OCI-LY3 (cell line): ENCODE data around the gene LDLRAD4.

ENCODE experiments used
- H2AFZ ChIP-seq: fragments of 200-600, 300-600 bp; shearing (Covaris generic); 2 replicates; pipeline ENCODE4 v1.6.0; 2014; ENCODE audit warnings: antibody characterized with exemption, low read depth, low read length
- H3K27ac ChIP-seq: fragments of 200-600, 300-600 bp; sonication (generic); 2 replicates; pipeline ENCODE4 v1.5.1; 2014; ENCODE audit warnings: mild to moderate bottlenecking, low read length, moderate library complexity, mixed read lengths
- H3K27me3 ChIP-seq: fragments of 200-600, 300-600 bp; sonication (generic); 2 replicates; pipeline ENCODE4 v1.6.1; 2014; ENCODE audit warnings: low read depth, low read length, mixed read lengths
- H3K36me3 ChIP-seq: fragments of 200-600, 300-600 bp; sonication (generic); replicated peaks from 2 replicates; pipeline ENCODE3; 2014; ENCODE audit warnings: low read depth, low read length, mixed read lengths
- H3K4me1 ChIP-seq: fragments of 300-600, 200-600 bp; sonication (generic); 2 replicates; pipeline ENCODE4 v1.6.1; 2014; ENCODE audit warnings: low read length, mixed read lengths
- H3K4me2 ChIP-seq: fragments of 200-600, 300-600 bp; sonication (generic); 2 replicates; pipeline ENCODE4 v1.6.1; 2014; ENCODE audit warnings: low read length, mixed read lengths
- H3K4me3 ChIP-seq: fragments of 300-600, 200-600 bp; sonication (generic); 2 replicates; pipeline ENCODE4 v1.5.1; 2014; ENCODE audit warnings: antibody characterized with exemption, mild to moderate bottlenecking, low read length, moderate library complexity
- H3K79me2 ChIP-seq: fragments of 300-600, 200-600 bp; shearing (Covaris generic); 2 replicates; pipeline ENCODE4 v1.6.1; 2014; ENCODE audit warnings: mild to moderate bottlenecking, low read length, mixed read lengths
- H3K9ac ChIP-seq: fragments of 300-600, 200-600 bp; shearing (Covaris generic); 2 replicates; pipeline ENCODE4 v1.6.0; 2014; ENCODE audit warnings: mild to moderate bottlenecking, low read length, moderate library complexity
- H3K9me3 ChIP-seq: fragments of 200-600, 300-600 bp; shearing (Covaris generic); 2 replicates; pipeline ENCODE4 v1.6.1; 2014; ENCODE audit warnings: low read length, mixed read lengths; ENCODE audit not compliant: insufficient read depth
- H4K20me1 ChIP-seq: fragments of 200-600, 300-600 bp; sonication (generic); 2 replicates; pipeline ENCODE4 v1.6.1; 2016; ENCODE audit warnings: low read length, mixed read lengths; ENCODE audit not compliant: insufficient read depth
- CTCF ChIP-seq: fragments of 200-600, 300-600 bp; sonication (generic); IDR thresholded peaks from 2 replicates; pipeline ENCODE4 v1.5.1; 2014; ENCODE audit warnings: antibody characterized with exemption, low read length, low read depth
- EZH2phosphoT487 ChIP-seq: fragments of 200-600 bp; shearing (Covaris generic); IDR thresholded peaks from 2 replicates; pipeline ENCODE4 v1.6.1; 2018; ENCODE audit warnings: antibody characterized with exemption, mixed run types, low read depth

Gene LDLRAD4

DNA sequence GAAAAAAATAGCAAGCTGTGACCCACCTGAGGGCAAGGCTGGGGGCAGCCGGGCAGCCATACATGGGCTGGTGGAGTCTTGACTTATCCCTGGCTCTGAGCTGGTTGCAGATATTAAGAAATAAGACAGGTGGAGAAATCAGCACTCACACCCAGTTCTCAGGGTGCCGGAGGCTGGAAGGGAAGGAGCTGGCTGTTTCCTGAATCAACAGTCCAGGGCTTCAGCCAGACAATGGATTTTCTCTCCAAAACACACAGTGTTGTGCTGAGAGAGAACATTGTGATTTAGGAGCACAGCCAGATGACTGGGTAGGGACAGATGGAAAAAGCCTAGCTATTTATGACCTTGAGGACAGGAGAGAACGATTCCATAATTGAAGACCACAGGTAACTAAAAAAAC is 208.8 kb downstream of the LDLRAD4 start:
- TF ChIP-seq EZH2phosphoT487 (no peak), CTCF (no peak)
- no peaks in the 10 kb centered on the region for H3K9me3 ChIP-seq
- H3K4me2 ChIP-seq, result no peak overlapping the region
- no peaks in the 10 kb centered on the region for H3K4me1 ChIP-seq
- H3K9ac ChIP-seq, result no peak overlapping the region
- H2AFZ ChIP-seq, result no peak overlapping the region
- H3K27me3 ChIP-seq, result peaks cover 36% of the 10 kb centered on the region
- no peaks in the 10 kb centered on the region for H3K36me3 ChIP-seq
- no peaks in the 10 kb centered on the region for H3K79me2 ChIP-seq
- H3K4me3 ChIP-seq, result no peak overlapping the region
- H3K27ac ChIP-seq, result no peak overlapping the region
- no peaks in the 10 kb centered on the region for H4K20me1 ChIP-seq

DNA sequence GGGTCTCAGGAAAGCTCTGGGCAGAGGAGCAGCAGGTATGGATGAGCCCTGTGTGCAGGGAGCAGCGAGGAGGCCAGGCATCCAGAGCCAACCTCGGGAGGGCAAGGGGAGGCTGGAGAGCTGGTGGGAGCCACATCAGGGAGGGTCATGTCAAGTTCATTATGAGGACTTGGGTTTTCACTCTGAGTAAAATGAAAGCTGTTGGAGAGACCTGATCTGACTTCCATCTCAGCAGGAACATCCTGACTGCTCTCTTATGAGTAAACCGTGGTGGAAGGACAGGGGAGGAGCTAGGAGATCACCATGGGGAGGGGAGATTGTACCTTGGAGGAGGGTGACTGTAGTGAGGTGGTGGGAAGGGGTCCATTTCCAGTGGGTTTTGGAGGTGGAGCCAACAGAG is 209.8 kb downstream of the LDLRAD4 start:
- Histone ChIP-seq H4K20me1 (no peaks in the 10 kb centered on the region), H3K4me2 (no peak overlapping the region), H3K27ac (no peak overlapping the region), H3K27me3 (peaks cover 46% of the 10 kb centered on the region), H3K4me3 (no peak overlapping the region), H3K79me2 (no peaks in the 10 kb centered on the region), H3K4me1 (no peaks in the 10 kb centered on the region), H2AFZ (no peak overlapping the region), H3K9ac (no peak overlapping the region), H3K9me3 (no peaks in the 10 kb centered on the region), H3K36me3 (no peaks in the 10 kb centered on the region)
- no peak for TF ChIP-seq EZH2phosphoT487
- TF ChIP-seq CTCF, result no peak

- TF ChIP-seq EZH2phosphoT487 (no peak), CTCF (no peak)
Measured at GRCh38 chr18:13429016-13429415, 210.5 kb downstream of the LDLRAD4 start.

DNA sequence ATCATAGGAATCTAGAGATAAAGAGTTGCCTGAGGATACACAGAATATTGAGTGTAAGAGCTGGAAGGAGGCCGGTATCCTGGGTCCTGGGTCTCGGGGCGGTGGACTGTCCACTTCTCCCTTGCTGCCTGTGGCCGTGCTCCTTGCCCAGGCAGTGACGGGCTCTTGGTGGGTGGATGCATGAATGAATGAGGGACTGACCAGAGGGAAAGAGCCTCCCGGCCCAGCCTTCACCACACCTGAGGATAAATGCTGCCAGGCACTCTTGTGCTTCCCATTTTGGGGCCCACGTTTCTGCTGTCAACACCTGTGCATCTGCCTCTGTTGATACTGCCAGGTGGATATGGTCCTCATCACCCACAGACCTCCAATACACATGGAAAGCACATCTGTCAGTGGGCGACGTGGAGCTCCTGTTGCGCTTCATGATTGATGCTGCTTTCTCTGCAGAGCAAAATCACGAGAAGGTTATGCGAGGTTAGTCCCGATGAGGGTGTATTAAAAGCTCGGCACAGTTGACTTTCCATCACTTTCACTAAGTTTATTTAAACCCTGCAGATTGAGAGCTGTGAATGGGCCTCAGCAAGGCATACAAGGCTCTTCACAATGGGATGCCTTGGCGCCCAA is 211.4 kb downstream of the LDLRAD4 start:
- no peaks in the 10 kb centered on the region for H3K36me3 ChIP-seq
- peaks cover 53% of the 10 kb centered on the region for H3K27me3 ChIP-seq
- no peak overlapping the region for H3K4me2 ChIP-seq
- H3K9me3 ChIP-seq, result no peaks in the 10 kb centered on the region
- no peak overlapping the region for H3K4me3 ChIP-seq
- H3K27ac ChIP-seq, result no peak overlapping the region
- H3K4me1 ChIP-seq, result no peaks in the 10 kb centered on the region
- H2AFZ ChIP-seq, result no peak overlapping the region
- H3K9ac ChIP-seq, result no peak overlapping the region
- no peaks in the 10 kb centered on the region for H3K79me2 ChIP-seq
- no peaks in the 10 kb centered on the region for H4K20me1 ChIP-seq
- no peak for TF ChIP-seq CTCF

More at GRCh38 chr18:13429016-13429415, 210.5 kb downstream of the LDLRAD4 start:
- H3K4me3 ChIP-seq, result no peak overlapping the region
- H3K27ac ChIP-seq, result no peak overlapping the region
- no peaks in the 10 kb centered on the region for H3K4me1 ChIP-seq
- H3K9me3 ChIP-seq, result no peaks in the 10 kb centered on the region
- no peaks in the 10 kb centered on the region for H4K20me1 ChIP-seq
- no peak overlapping the region for H3K9ac ChIP-seq
- H3K4me2 ChIP-seq, result no peak overlapping the region
- no peaks in the 10 kb centered on the region for H3K79me2 ChIP-seq
- no peaks in the 10 kb centered on the region for H3K36me3 ChIP-seq
- H2AFZ ChIP-seq, result no peak overlapping the region
- peaks cover 50% of the 10 kb centered on the region for H3K27me3 ChIP-seq
